GM23338 (cell line): ENCODE measurements around the gene EEF1AKMT4. TPM values are rescaled to one million over a fixed set of nuclear protein-coding genes. Genes with fewer than 3 reads are reported as not detected.

Experiments
- ATAC-seq: fragments of 200-7000 bp; cut with Tn5 transposase; 3 replicates; pipeline ENCODE4 v1.9.1; 2020
- DNase-seq: peaks from one replicate; pipeline ENCODE4 v3.0.0-alpha.2; 2015; ENCODE audit warnings: low spot score
- H2AFZ ChIP-seq: fragments of 200-600 bp; sonication (generic); 2 replicates; pipeline ENCODE4 v1.8.0; 2016; ENCODE audit warnings: antibody characterized with exemption, mild to moderate bottlenecking, moderate library complexity
- H3F3A ChIP-seq: fragments of 200-600 bp; sonication (generic); replicated peaks from 2 replicates; pipeline ENCODE4 v1.8.0; 2017; ENCODE audit warnings: antibody characterized with exemption, mixed run types, low read depth
- H3K27ac ChIP-seq: fragments of 200-600 bp; sonication (generic); 2 replicates; pipeline ENCODE4 v1.6.1; 2016; ENCODE audit warnings: low read depth
- H3K27me3 ChIP-seq: fragments of 200-600 bp; sonication (generic); 2 replicates; pipeline ENCODE4 v1.8.0; 2016; ENCODE audit warnings: mild to moderate bottlenecking, mixed run types, moderate library complexity; ENCODE audit not compliant: insufficient read depth
- H3K36me3 ChIP-seq: fragments of 200-600 bp; sonication (generic); 2 replicates; pipeline ENCODE4 v1.8.0; 2016; ENCODE audit warnings: mild to moderate bottlenecking; ENCODE audit not compliant: insufficient read depth
- H3K4me1 ChIP-seq: fragments of 200-600 bp; sonication (generic); 2 replicates; pipeline ENCODE4 v1.8.0; 2016; ENCODE audit warnings: mild to moderate bottlenecking, moderate library complexity; ENCODE audit not compliant: insufficient read depth
- H3K4me2 ChIP-seq: fragments of 200-600 bp; sonication (generic); 2 replicates; pipeline ENCODE4 v1.7.1; 2017; ENCODE audit warnings: mixed run types
- H3K4me3 ChIP-seq: fragments of 200-600 bp; sonication (generic); 2 replicates; pipeline ENCODE4 v1.6.1; 2016; ENCODE audit warnings: mixed run types
- H3K79me2 ChIP-seq: fragments of 200-600 bp; sonication (generic); replicated peaks from 2 replicates; pipeline ENCODE4 v1.8.0; 2017; ENCODE audit warnings: mild to moderate bottlenecking; ENCODE audit not compliant: insufficient read depth
- H3K9me2 ChIP-seq: fragments of 200-600 bp; sonication (generic); 2 replicates; pipeline ENCODE4 v1.8.0; 2017; ENCODE audit not compliant: insufficient read depth
- H4K20me1 ChIP-seq: fragments of 200-600 bp; sonication (generic); replicated peaks from 2 replicates; pipeline ENCODE4 v1.8.0; 2017; ENCODE audit warnings: mild to moderate bottlenecking; ENCODE audit not compliant: insufficient read depth
- H3K27ac Mint-ChIP-seq: 2 replicates; pipeline ENCODE4 v1.8.0; 2020; ENCODE audit warnings: inconsistent platforms, mild to moderate bottlenecking, moderate library complexity, mixed read lengths
- H3K27me3 Mint-ChIP-seq: 3 replicates; pipeline ENCODE4 v1.8.0; 2022; ENCODE audit warnings: low read depth, mild to moderate bottlenecking, moderate library complexity, mixed read lengths, inconsistent platforms; ENCODE audit not compliant: insufficient read depth, poor library complexity
- H3K36me3 Mint-ChIP-seq: 3 replicates; pipeline ENCODE4 v1.8.0; 2021; ENCODE audit warnings: low read depth, mild to moderate bottlenecking, inconsistent platforms, moderate library complexity, mixed read lengths
- H3K4me1 Mint-ChIP-seq: 3 replicates; pipeline ENCODE4 v1.8.0; 2020; ENCODE audit warnings: mild to moderate bottlenecking, inconsistent platforms, mixed read lengths
- H3K4me3 Mint-ChIP-seq: 3 replicates; pipeline ENCODE4 v1.8.0; 2021; ENCODE audit warnings: moderate library complexity, mild to moderate bottlenecking, inconsistent platforms, mixed read lengths
- H3K9me3 Mint-ChIP-seq: 3 replicates; pipeline ENCODE4 v1.8.0; 2020; ENCODE audit warnings: moderate library complexity, mild to moderate bottlenecking, inconsistent platforms, mixed read lengths
- EZH2 ChIP-seq: fragments of 200-600 bp; sonication (generic); IDR thresholded peaks from one replicate; pipeline ENCODE4 v1.8.0; 2017; ENCODE audit warnings: antibody characterized with exemption, mild to moderate bottlenecking, low read depth; ENCODE audit not compliant: unreplicated experiment
- JUNB ChIP-seq: IDR thresholded peaks from one replicate; pipeline ENCODE4 v1.6.1; 2016; ENCODE audit warnings: antibody characterized with exemption; ENCODE audit not compliant: unreplicated experiment
- POLR2AphosphoS5 ChIP-seq: IDR thresholded peaks from 2 replicates; pipeline ENCODE4 v1.6.1; 2016; ENCODE audit warnings: antibody characterized with exemption, low read depth
- polyA plus RNA-seq: library from polyadenylated mRNA; unstranded; fragments of >200 nt; fragmentation: Nextera tagmentation; extraction: Ambion mirVana; gene quantifications from 2 replicates; pipeline ENCODE4 v1.2.1, GENCODE V29; 2016
- total RNA-seq: library from RNA; depleted of rRNA; stranded (reverse); fragments of >200 nt; shearing (Covaris generic); gene quantifications from 2 replicates; pipeline ENCODE4 v1.2.3, GENCODE V29; 2014
- TF ChIP-seq, protein P1 (sequence below): fragments of 250-450 bp; sonication (Bioruptor Pico); IDR thresholded peaks from 2 replicates; pipeline ENCODE4 v1.5.0; 2020; ENCODE audit warnings: mild to moderate bottlenecking, moderate library complexity

Gene EEF1AKMT4
- total and polyA plus RNA-seq, 2 experiments from 2014 or later, result 12.9 to 14.3 TPM

DNA sequence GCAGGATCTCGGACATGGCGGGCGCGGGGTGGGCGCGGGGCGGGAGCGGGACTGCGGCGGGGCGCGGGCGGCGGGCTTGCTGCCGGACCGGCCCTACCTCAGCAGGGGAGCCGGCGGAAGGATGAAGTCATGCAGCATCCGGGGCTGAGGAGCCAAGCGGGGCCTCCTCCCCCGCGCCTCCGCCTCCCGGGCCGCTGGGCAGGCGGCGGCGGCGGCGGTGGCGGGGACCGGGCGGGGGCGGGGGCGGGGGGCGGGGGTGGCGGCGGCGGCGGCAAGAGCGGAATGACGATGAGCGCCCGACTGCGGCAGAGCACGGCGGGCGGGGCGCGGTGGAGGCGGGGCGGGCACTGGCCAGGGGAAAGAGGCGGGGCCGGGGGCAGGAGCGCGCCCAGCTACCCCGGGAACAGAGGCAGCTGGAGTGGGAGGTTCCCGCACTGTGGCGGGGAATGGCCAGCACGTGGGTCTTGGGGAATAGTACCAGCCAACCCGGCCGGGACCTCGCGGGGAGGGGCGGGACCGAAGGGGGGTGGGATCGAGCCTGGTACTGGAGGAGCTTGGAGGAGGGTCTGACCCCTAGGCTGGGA, 11.9 kb downstream of the EEF1AKMT4 start, which contains the start of gene CAMK2N2:
TSS of gene CAMK2N2 (minus strand) at position 284 of the 584 bp plus-strand sequence. CDS start at position 16, 268 bp downstream.
- Mint-ChIP-seq H3K4me3 (peak within 1 kb of the TSS; percentile 86), H3K9me3 (no peaks in the 10 kb centered on the region; the same call in 1 of the 3 replicates), H3K27ac (no peak within 1 kb of the TSS), H3K4me1 (peaks cover 14% of the 10 kb centered on the region), H3K36me3 (peaks cover 8% of the 10 kb centered on the region; the same call in 1 of the 3 replicates), H3K27me3 (peaks cover 55% of the 10 kb centered on the region)
- Histone ChIP-seq H3K9me2 (no peaks in the 10 kb centered on the region), H3K36me3 (no peaks in the 10 kb centered on the region), H3K27me3 (peaks cover 76% of the 10 kb centered on the region), H3K27ac (no peak within 1 kb of the TSS), H3F3A (peaks cover 15% of the 10 kb centered on the region), H3K4me1 (peaks cover 3% of the 10 kb centered on the region; the same call in 1 of the 2 replicates), H3K79me2 (no peaks in the 10 kb centered on the region), H3K4me3 (peak within 1 kb of the TSS; percentile 91), H4K20me1 (peaks cover 15% of the 10 kb centered on the region), H3K4me2 (peak within 1 kb of the TSS; percentile 98), H2AFZ (peak within 1 kb of the TSS; percentile 99)
- TF ChIP-seq, protein P1, sequence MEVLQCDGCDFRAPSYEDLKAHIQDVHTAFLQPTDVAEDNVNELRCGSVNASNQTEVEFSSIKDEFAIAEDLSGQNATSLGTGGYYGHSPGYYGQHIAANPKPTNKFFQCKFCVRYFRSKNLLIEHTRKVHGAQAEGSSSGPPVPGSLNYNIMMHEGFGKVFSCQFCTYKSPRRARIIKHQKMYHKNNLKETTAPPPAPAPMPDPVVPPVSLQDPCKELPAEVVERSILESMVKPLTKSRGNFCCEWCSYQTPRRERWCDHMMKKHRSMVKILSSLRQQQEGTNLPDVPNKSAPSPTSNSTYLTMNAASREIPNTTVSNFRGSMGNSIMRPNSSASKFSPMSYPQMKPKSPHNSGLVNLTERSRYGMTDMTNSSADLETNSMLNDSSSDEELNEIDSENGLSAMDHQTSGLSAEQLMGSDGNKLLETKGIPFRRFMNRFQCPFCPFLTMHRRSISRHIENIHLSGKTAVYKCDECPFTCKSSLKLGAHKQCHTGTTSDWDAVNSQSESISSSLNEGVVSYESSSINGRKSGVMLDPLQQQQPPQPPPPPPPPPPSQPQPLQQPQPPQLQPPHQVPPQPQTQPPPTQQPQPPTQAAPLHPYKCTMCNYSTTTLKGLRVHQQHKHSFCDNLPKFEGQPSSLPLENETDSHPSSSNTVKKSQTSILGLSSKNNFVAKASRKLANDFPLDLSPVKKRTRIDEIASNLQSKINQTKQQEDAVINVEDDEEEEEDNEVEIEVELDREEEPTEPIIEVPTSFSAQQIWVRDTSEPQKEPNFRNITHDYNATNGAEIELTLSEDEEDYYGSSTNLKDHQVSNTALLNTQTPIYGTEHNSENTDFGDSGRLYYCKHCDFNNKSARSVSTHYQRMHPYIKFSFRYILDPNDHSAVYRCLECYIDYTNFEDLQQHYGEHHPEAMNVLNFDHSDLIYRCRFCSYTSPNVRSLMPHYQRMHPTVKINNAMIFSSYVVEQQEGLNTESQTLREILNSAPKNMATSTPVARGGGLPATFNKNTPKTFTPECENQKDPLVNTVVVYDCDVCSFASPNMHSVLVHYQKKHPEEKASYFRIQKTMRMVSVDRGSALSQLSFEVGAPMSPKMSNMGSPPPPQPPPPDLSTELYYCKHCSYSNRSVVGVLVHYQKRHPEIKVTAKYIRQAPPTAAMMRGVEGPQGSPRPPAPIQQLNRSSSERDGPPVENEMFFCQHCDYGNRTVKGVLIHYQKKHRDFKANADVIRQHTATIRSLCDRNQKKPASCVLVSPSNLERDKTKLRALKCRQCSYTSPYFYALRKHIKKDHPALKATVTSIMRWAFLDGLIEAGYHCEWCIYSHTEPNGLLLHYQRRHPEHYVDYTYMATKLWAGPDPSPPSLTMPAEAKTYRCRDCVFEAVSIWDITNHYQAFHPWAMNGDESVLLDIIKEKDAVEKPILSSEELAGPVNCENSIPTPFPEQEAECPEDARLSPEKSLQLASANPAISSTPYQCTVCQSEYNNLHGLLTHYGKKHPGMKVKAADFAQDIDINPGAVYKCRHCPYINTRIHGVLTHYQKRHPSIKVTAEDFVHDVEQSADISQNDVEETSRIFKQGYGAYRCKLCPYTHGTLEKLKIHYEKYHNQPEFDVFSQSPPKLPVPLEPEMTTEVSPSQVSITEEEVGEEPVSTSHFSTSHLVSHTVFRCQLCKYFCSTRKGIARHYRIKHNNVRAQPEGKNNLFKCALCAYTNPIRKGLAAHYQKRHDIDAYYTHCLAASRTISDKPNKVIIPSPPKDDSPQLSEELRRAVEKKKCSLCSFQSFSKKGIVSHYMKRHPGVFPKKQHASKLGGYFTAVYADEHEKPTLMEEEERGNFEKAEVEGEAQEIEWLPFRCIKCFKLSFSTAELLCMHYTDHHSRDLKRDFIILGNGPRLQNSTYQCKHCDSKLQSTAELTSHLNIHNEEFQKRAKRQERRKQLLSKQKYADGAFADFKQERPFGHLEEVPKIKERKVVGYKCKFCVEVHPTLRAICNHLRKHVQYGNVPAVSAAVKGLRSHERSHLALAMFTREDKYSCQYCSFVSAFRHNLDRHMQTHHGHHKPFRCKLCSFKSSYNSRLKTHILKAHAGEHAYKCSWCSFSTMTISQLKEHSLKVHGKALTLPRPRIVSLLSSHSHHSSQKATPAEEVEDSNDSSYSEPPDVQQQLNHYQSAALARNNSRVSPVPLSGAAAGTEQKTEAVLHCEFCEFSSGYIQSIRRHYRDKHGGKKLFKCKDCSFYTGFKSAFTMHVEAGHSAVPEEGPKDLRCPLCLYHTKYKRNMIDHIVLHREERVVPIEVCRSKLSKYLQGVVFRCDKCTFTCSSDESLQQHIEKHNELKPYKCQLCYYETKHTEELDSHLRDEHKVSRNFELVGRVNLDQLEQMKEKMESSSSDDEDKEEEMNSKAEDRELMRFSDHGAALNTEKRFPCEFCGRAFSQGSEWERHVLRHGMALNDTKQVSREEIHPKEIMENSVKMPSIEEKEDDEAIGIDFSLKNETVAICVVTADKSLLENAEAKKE, result no peak
- DNase-seq, result peak; percentile 83
- peak; percentile 75 for ATAC-seq

DNA sequence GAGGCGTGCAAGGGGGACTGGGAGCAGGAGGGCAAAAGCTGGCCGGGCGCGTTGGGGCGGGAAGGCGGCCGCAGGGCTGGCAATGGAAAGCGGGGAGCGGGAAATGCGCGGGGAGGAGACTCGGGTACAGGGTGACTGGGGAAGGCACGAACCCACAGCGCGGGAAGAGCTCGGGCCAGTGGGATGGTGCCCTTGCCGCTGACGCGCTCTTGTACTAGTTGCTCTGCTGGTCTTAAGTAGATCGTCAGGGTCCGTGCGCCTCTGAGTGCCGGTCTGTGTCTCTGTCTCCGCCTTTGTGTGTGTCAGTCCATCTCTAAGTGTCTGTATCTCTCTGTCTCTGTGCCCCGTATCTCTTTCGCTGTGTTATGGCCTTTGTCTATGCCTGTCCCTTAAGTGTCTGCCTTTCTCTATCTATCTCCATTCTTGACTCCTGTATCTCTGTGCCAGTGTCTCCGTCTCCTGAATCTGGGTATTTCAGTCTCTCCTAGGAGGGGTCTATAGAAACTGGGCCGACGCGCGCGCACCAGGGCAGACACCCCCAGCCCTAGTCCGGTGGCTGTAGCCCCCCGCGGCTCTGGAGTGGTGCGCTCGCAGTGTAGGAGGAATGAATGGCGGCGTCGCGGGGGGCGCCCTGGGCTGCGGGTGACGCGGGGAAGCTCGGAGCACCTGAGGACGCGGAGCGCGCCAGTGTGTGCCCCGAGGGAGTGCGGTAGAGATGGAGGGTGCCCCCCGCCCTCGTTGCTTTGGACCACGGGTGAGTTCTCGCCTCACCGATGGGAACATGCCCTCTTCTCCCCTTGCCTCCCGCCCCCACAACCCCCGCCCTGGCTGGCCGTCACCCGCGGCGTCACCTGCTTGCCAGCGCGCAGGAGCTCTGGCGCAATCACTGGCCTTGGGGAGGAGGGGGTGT, 12.6 kb downstream of the EEF1AKMT4 start:
- no peaks in the 10 kb centered on the region for H3K9me2 ChIP-seq
- peaks cover 3% of the 10 kb centered on the region; the same call in 1 of the 2 replicates for H3K4me1 ChIP-seq
- Mint-ChIP-seq H3K27ac (no peak overlapping the region), H3K36me3 (peaks cover 8% of the 10 kb centered on the region; the same call in 1 of the 3 replicates), H3K4me3 (peak overlapping the region; percentile 86), H3K4me1 (peaks cover 14% of the 10 kb centered on the region), H3K9me3 (no peaks in the 10 kb centered on the region; the same call in 1 of the 3 replicates), H3K27me3 (peaks cover 55% of the 10 kb centered on the region)
- ATAC-seq (peak; percentile 32), DNase-seq (peak; percentile 47)
- H3K27me3 ChIP-seq, result peaks cover 76% of the 10 kb centered on the region
- H3F3A ChIP-seq, result peaks cover 15% of the 10 kb centered on the region
- peak overlapping the region; percentile 91 for H3K4me3 ChIP-seq
- no peaks in the 10 kb centered on the region for H3K36me3 ChIP-seq
- H3K4me2 ChIP-seq, result peak overlapping the region; percentile 98
- H3K79me2 ChIP-seq, result no peaks in the 10 kb centered on the region
- peaks cover 11% of the 10 kb centered on the region for H4K20me1 ChIP-seq
- H3K27ac ChIP-seq, result no peak overlapping the region
- peak overlapping the region; percentile 99 for H2AFZ ChIP-seq
- TF ChIP-seq JUNB (no peak), POLR2AphosphoS5 (peak; percentile 42), EZH2 (peak; percentile 66)
